Fibroblast of pulmonary artery (primary cell): ENCODE data around the gene TBX21.

Experiments
- DNase-seq: peaks from one replicate; pipeline ENCODE4 v3.0.0-alpha.2; 2010; ENCODE audit warnings: low read depth
- H3K4me3 ChIP-seq: replicated peaks from 2 replicates; pipeline ENCODE4 v1.5.1; 2011; ENCODE audit warnings: low read depth, mild to moderate bottlenecking, control low read depth, low read length, moderate library complexity
- TF ChIP-seq, protein P1 (sequence below): IDR thresholded peaks from 2 replicates; pipeline ENCODE4 v1.5.1; 2011; ENCODE audit warnings: mild to moderate bottlenecking, control low read depth, low read length, inconsistent platforms; ENCODE audit errors: missing control alignments

Gene TBX21

DNA sequence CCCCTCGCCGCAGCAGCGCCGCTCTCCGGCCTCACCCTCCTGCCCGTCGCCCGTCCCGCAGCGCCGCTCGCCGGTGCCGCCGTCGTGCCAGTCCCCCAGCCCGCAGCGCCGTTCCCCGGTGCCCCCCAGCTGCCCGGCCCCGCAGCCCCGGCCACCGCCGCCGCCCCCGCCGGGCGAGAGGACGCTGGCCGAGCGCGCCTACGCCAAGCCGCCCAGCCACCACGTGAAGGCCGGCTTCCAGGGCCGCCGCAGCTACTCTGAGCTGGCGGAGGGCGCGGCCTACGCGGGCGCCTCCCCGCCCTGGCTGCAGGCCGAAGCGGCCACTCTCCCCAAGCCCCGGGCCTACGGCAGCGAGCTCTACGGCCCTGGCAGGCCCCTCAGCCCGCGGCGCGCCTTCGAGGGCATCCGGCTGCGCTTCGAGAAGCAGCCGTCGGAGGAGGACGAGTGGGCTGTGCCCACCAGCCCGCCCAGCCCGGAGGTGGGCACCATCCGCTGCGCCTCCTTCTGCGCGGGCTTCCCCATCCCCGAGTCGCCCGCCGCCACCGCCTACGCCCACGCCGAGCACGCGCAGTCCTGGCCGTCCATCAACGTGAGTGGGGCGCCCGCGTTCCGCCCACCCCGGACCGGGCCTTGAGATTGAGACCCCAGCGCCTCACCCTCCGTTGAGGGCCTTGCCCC, 24.0 kb upstream of the TBX21 start:
- TF ChIP-seq, protein P1, sequence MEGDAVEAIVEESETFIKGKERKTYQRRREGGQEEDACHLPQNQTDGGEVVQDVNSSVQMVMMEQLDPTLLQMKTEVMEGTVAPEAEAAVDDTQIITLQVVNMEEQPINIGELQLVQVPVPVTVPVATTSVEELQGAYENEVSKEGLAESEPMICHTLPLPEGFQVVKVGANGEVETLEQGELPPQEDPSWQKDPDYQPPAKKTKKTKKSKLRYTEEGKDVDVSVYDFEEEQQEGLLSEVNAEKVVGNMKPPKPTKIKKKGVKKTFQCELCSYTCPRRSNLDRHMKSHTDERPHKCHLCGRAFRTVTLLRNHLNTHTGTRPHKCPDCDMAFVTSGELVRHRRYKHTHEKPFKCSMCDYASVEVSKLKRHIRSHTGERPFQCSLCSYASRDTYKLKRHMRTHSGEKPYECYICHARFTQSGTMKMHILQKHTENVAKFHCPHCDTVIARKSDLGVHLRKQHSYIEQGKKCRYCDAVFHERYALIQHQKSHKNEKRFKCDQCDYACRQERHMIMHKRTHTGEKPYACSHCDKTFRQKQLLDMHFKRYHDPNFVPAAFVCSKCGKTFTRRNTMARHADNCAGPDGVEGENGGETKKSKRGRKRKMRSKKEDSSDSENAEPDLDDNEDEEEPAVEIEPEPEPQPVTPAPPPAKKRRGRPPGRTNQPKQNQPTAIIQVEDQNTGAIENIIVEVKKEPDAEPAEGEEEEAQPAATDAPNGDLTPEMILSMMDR: no peak
- H3K4me3 ChIP-seq: no peak overlapping the region
- DNase-seq: peak; percentile 48

- TF ChIP-seq, protein P1: no peak
- H3K4me3 ChIP-seq: no peak overlapping the region
- DNase-seq: no peak
These were observed 23.4 kb upstream of the TBX21 start for GRCh38 chr17:47709594-47709993.

- no peak for DNase-seq
- no peak overlapping the region for H3K4me3 ChIP-seq
- TF ChIP-seq, protein P1: no peak
These were observed 21.5 kb upstream of the TBX21 start for GRCh38 chr17:47711366-47712099.

GRCh38 chr17:47712330-47713023, 20.6 kb upstream of the TBX21 start:
- TF ChIP-seq, protein P1: no peak
- no peak overlapping the region for H3K4me3 ChIP-seq
- DNase-seq: no peak

GRCh38 chr17:47713980-47714700, 18.9 kb upstream of the TBX21 start:
- TF ChIP-seq, protein P1: no peak
- no peak for DNase-seq
- H3K4me3 ChIP-seq: no peak overlapping the region

DNA sequence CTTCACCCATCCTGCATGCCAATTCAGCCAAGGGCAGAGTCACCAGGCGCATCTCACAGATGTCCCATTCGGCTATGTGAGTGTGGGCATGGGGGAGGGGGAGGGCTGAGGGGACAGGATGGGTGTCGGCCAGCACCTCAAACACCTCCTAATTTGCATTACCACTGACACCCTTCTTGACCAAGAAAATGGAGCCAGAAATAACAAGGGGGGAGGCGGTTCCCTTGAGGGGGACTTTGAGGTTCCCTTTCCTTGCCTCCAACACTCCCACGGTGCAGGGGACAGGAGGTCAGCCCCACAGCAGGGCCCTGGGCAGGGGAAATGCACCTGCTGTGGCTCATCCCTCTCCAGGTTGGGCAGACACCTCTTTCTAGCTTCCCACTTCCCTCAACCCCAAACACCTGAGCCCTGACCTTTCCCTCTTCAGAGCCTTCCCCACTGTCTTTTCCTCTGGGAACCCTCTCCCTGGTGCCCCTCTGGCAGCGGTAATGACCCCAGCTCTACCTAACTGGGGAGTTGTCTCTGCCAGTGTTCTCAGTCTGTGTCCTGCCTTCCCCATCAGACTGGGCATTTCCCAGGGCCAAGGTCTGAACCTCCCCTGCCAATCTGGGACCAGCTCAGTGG, 18.2 kb upstream of the TBX21 start:
- no peak for DNase-seq
- TF ChIP-seq, protein P1: no peak
- H3K4me3 ChIP-seq: no peak overlapping the region
